ENCODE results near the gene CC2D1A.

DNA sequence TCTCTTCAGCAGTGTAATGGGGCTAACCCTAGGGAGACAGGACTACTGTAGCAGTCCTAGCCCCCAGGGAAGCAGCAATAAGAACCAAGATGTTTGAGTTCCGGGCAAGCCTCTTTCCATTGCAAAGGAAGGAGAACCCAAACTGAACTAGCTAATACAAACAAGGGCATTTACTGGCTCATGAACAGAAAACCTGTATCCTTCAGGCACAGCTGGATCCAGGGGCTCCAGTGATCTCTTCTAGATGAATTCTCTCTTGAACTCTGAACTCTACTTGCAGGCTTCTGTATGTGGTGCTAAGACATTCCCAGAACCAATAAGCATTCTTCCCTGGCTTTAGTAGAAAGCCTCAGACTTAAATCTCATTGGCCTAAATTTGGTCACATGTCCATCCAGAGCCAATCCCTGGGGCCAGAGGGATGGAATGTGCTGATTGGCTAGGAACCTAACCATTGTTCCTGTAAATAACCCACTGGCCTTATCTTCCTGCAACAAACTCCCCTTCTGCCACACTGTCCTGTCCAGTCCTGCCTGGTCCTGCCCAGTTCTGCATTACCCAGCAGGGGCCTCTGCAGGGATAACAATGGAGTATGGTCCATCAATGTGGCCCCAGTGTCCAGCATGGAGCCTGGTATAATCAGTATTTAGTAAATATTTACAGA lies 36.2 kb downstream of the CC2D1A start:
- TF ChIP-seq, protein P1, sequence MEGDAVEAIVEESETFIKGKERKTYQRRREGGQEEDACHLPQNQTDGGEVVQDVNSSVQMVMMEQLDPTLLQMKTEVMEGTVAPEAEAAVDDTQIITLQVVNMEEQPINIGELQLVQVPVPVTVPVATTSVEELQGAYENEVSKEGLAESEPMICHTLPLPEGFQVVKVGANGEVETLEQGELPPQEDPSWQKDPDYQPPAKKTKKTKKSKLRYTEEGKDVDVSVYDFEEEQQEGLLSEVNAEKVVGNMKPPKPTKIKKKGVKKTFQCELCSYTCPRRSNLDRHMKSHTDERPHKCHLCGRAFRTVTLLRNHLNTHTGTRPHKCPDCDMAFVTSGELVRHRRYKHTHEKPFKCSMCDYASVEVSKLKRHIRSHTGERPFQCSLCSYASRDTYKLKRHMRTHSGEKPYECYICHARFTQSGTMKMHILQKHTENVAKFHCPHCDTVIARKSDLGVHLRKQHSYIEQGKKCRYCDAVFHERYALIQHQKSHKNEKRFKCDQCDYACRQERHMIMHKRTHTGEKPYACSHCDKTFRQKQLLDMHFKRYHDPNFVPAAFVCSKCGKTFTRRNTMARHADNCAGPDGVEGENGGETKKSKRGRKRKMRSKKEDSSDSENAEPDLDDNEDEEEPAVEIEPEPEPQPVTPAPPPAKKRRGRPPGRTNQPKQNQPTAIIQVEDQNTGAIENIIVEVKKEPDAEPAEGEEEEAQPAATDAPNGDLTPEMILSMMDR (IDR thresholded peaks at IDR 0.05): no peak
- no peak for TF ChIP-seq POLR2A (IDR thresholded peaks at IDR 0.05)
